Glutamatergic neuron (in vitro differentiated cells): ENCODE results near the gene BEX3. TPM values are rescaled to one million over a fixed set of nuclear protein-coding genes. Genes with fewer than 3 reads are reported as not detected.

Experiments
- DNase-seq: peaks from one replicate; pipeline ENCODE4 v3.0.0; 2022
- H3K27ac Mint-ChIP-seq: one replicate; pipeline ENCODE4 v1.8.0; 2020; ENCODE audit warnings: mild to moderate bottlenecking, mixed read lengths, inconsistent platforms; ENCODE audit not compliant: unreplicated experiment
- H3K27me3 Mint-ChIP-seq: one replicate; pipeline ENCODE4 v1.8.0; 2020; ENCODE audit warnings: mild to moderate bottlenecking, moderate library complexity, mixed read lengths, inconsistent platforms; ENCODE audit not compliant: unreplicated experiment
- H3K36me3 Mint-ChIP-seq: one replicate; pipeline ENCODE4 v1.8.0; 2020; ENCODE audit warnings: mild to moderate bottlenecking, mixed read lengths, inconsistent platforms; ENCODE audit not compliant: unreplicated experiment
- H3K4me1 Mint-ChIP-seq: one replicate; pipeline ENCODE4 v1.8.0; 2020; ENCODE audit warnings: mild to moderate bottlenecking, low read depth, mixed read lengths, inconsistent platforms; ENCODE audit not compliant: unreplicated experiment
- H3K4me3 Mint-ChIP-seq: one replicate; pipeline ENCODE4 v1.8.0; 2020; ENCODE audit warnings: mild to moderate bottlenecking, mixed read lengths, inconsistent platforms; ENCODE audit not compliant: unreplicated experiment
- H3K9me3 Mint-ChIP-seq: one replicate; pipeline ENCODE4 v1.8.0; 2020; ENCODE audit warnings: mild to moderate bottlenecking, moderate library complexity, mixed read lengths, inconsistent platforms; ENCODE audit not compliant: unreplicated experiment
- CTCF ChIP-seq: fragments of 200-600 bp; sonication (generic); IDR thresholded peaks from one replicate; pipeline ENCODE4 v1.5.0; 2021; ENCODE audit not compliant: partially characterized antibody, unreplicated experiment
- total RNA-seq: library from RNA; stranded (reverse); fragmentation: NEBNext Ultra II Directional; extraction: Animal tissue kit (Norgen Biotek cat#: 25700); gene quantifications from one replicate; pipeline ENCODE4 v1.2.1, GENCODE V29; 2021; ENCODE audit not compliant: unreplicated experiment

BEX3 gene
- total RNA-seq, 1 donor from 2014 or later = 242 TPM

GRCh38 chrX:103362474-103362873 lies 13.9 kb upstream of the BEX3 start:
- no peaks in the 10 kb centered on the region for H3K36me3 Mint-ChIP-seq
- no peak for TF ChIP-seq CTCF
- no peak overlapping the region for H3K27ac Mint-ChIP-seq
- H3K27me3 Mint-ChIP-seq = no peaks in the 10 kb centered on the region
- peaks cover 1% of the 10 kb centered on the region for H3K9me3 Mint-ChIP-seq
- H3K4me1 Mint-ChIP-seq = peaks cover 2% of the 10 kb centered on the region
- no peak for DNase-seq
- H3K4me3 Mint-ChIP-seq = no peak overlapping the region

GRCh38 chrX:103363046-103363445 lies 13.3 kb upstream of the BEX3 start:
- Mint-ChIP-seq H3K27ac (no peak overlapping the region), H3K4me1 (no peaks in the 10 kb centered on the region), H3K4me3 (no peak overlapping the region), H3K36me3 (no peaks in the 10 kb centered on the region), H3K9me3 (peaks cover 1% of the 10 kb centered on the region), H3K27me3 (no peaks in the 10 kb centered on the region)
- no peak for DNase-seq
- TF ChIP-seq CTCF = no peak

- no peak for TF ChIP-seq CTCF
- H3K4me1 Mint-ChIP-seq = no peaks in the 10 kb centered on the region
- H3K27ac Mint-ChIP-seq = no peak overlapping the region
- H3K36me3 Mint-ChIP-seq = no peaks in the 10 kb centered on the region
- H3K9me3 Mint-ChIP-seq = peaks cover 2% of the 10 kb centered on the region
- no peaks in the 10 kb centered on the region for H3K27me3 Mint-ChIP-seq
- no peak for DNase-seq
- H3K4me3 Mint-ChIP-seq = no peak overlapping the region
Measured at GRCh38 chrX:103367502-103367901, 8.8 kb upstream of the BEX3 start.

GRCh38 chrX:103369479-103369878 lies 6.9 kb upstream of the BEX3 start:
- Mint-ChIP-seq H3K4me3 (no peak overlapping the region), H3K9me3 (peaks cover 3% of the 10 kb centered on the region), H3K36me3 (no peaks in the 10 kb centered on the region), H3K4me1 (no peaks in the 10 kb centered on the region), H3K27ac (no peak overlapping the region), H3K27me3 (no peaks in the 10 kb centered on the region)
- no peak for DNase-seq
- no peak for TF ChIP-seq CTCF

GRCh38 chrX:103372886-103373285 lies 3.5 kb upstream of the BEX3 start:
- no peak for TF ChIP-seq CTCF
- Mint-ChIP-seq H3K4me3 (no peak overlapping the region), H3K9me3 (peaks cover 1% of the 10 kb centered on the region), H3K4me1 (no peaks in the 10 kb centered on the region), H3K27ac (no peak overlapping the region), H3K27me3 (peaks cover 3% of the 10 kb centered on the region), H3K36me3 (no peaks in the 10 kb centered on the region)
- DNase-seq = no peak
